Liver (tissue), 9 donors: Measurements from ENCODE around the gene SORBS2. TPM values are rescaled to one million over a fixed set of nuclear protein-coding genes. Genes with fewer than 3 reads are reported as not detected.

ENCODE experiments used
- DNase-seq: peaks from one replicate; pipeline ENCODE4 v3.0.0-alpha.2; 2017; ENCODE audit warnings: low spot score
- H3K27ac ChIP-seq, 2 donors: one replicate each; pipeline ENCODE4 v1.7.0; 2013; ENCODE audit warnings: inconsistent platforms in 2 of 2, low read length in 2 of 2, control low read depth in 1 of 2, low read depth in 1 of 2, mild to moderate bottlenecking in 1 of 2
- H3K27me3 ChIP-seq, 4 donors: one replicate each; pipeline versions ENCODE4 v1.6.1 to v1.7.0; 2013; ENCODE audit warnings: low read length in 3 of 4, inconsistent platforms in 1 of 4, mild to moderate bottlenecking in 1 of 4, moderate library complexity in 1 of 4; ENCODE audit not compliant: control insufficient read depth in 4 of 4, insufficient read depth in 4 of 4
- H3K36me3 ChIP-seq, 4 donors: one replicate each; pipeline versions ENCODE4 v1.6.1 to v1.7.0; 2013; ENCODE audit warnings: low read length in 3 of 4, mild to moderate bottlenecking in 3 of 4, low read depth in 1 of 4, moderate library complexity in 1 of 4; ENCODE audit not compliant: control insufficient read depth in 4 of 4, insufficient read depth in 3 of 4
- H3K4me1 ChIP-seq, 4 donors: one replicate each; pipeline versions ENCODE4 v1.6.1 to v1.7.0; 2013; ENCODE audit warnings: low read length in 3 of 4, mild to moderate bottlenecking in 3 of 4, moderate library complexity in 1 of 4; ENCODE audit not compliant: control insufficient read depth in 4 of 4, insufficient read depth in 4 of 4
- H3K4me3 ChIP-seq, 3 donors: one replicate each; pipeline versions ENCODE4 v1.6.1 to v1.7.0; 2013; ENCODE audit warnings: low read length in 3 of 3, control low read depth in 1 of 3, low read depth in 1 of 3, mild to moderate bottlenecking in 1 of 3
- H3K9ac ChIP-seq, 2 donors: one replicate each; pipeline ENCODE4 v1.7.0; 2013; ENCODE audit warnings: low read length in 2 of 2, mild to moderate bottlenecking in 2 of 2, moderate library complexity in 2 of 2, control low read depth in 1 of 2, low read depth in 1 of 2
- H3K9me3 ChIP-seq, 4 donors: one replicate each; pipeline versions ENCODE4 v1.6.1 to v1.7.0; 2013; ENCODE audit warnings: low read length in 3 of 4; ENCODE audit not compliant: control insufficient read depth in 4 of 4
- ATF3 ChIP-seq: IDR thresholded peaks from 2 replicates; pipeline ENCODE4 v1.6.1; 2016; ENCODE audit warnings: antibody characterized with exemption
- CTCF ChIP-seq: fragments of 150-350 bp; IDR thresholded peaks from 2 replicates; pipeline ENCODE4 v1.5.1; 2017; ENCODE audit warnings: improper control_type of control experiment, low read depth, low read length; ENCODE audit not compliant: missing input control
- EGR1 ChIP-seq, 2 donors: IDR thresholded peaks; 2 replicates each; pipeline ENCODE4 v1.6.1; 2016 to 2018; ENCODE audit warnings: antibody characterized with exemption in 2 of 2, low read depth in 2 of 2
- FOXA1 ChIP-seq: IDR thresholded peaks from 2 replicates; pipeline ENCODE4 v1.6.1; 2016; ENCODE audit warnings: antibody characterized with exemption
- FOXA2 ChIP-seq: IDR thresholded peaks from 2 replicates; pipeline ENCODE4 v1.6.1; 2016; ENCODE audit warnings: antibody characterized with exemption
- GABPA ChIP-seq, 2 donors: IDR thresholded peaks in 1 of 2; conservative IDR thresholded peaks in 1 of 2; 2 replicates each; pipeline ENCODE4 v1.6.1; 2016; ENCODE audit warnings: antibody characterized with exemption in 2 of 2, mild to moderate bottlenecking in 1 of 2, moderate library complexity in 1 of 2
- HNF4A ChIP-seq, 2 donors: conservative IDR thresholded peaks; 2 replicates each; pipeline ENCODE4 v1.6.1; 2016; ENCODE audit warnings: antibody characterized with exemption in 2 of 2, mild to moderate bottlenecking in 2 of 2
- HNF4G ChIP-seq: IDR thresholded peaks from 2 replicates; pipeline ENCODE4 v1.6.1; 2016; ENCODE audit warnings: antibody characterized with exemption
- JUND ChIP-seq, 2 donors: IDR thresholded peaks; 2 replicates each; pipeline ENCODE4 v1.6.1; 2016; ENCODE audit warnings: antibody characterized with exemption in 2 of 2
- MAX ChIP-seq: IDR thresholded peaks from 2 replicates; pipeline ENCODE4 v1.6.1; 2016; ENCODE audit warnings: antibody characterized with exemption
- NR2F2 ChIP-seq: IDR thresholded peaks from 2 replicates; pipeline ENCODE4 v1.6.1; 2016; ENCODE audit warnings: antibody characterized with exemption
- RAD21 ChIP-seq, 2 donors: IDR thresholded peaks; 2 replicates each; pipeline ENCODE4 v1.6.1; 2016; ENCODE audit warnings: antibody characterized with exemption in 2 of 2, mild to moderate bottlenecking in 2 of 2
- REST ChIP-seq: IDR thresholded peaks from 2 replicates; pipeline ENCODE4 v1.6.1; 2016; ENCODE audit warnings: antibody characterized with exemption, mild to moderate bottlenecking
- RXRA ChIP-seq, 2 donors: IDR thresholded peaks; 2 replicates each; pipeline ENCODE4 v1.6.1; 2017 to 2018; ENCODE audit warnings: antibody characterized with exemption in 2 of 2, mild to moderate bottlenecking in 1 of 2
- SP1 ChIP-seq: IDR thresholded peaks from 2 replicates; pipeline ENCODE4 v1.6.1; 2018; ENCODE audit warnings: antibody characterized with exemption, mild to moderate bottlenecking
- YY1 ChIP-seq: IDR thresholded peaks from 2 replicates; pipeline ENCODE4 v1.6.1; 2016; ENCODE audit warnings: antibody characterized with exemption, mild to moderate bottlenecking
- ZBTB33 ChIP-seq: IDR thresholded peaks from 2 replicates; pipeline ENCODE4 v1.6.1; 2016; ENCODE audit warnings: antibody characterized with exemption
- WGBS: extraction: QIAGEN DNeasy Blood & Tissue Kit; methylation state at CpG from one replicate; pipeline ENCODE4 v1.1.7; 2013; 5-methylcytosine and 5-hydroxymethylcytosine counted together
- polyA plus RNA-seq, 2 donors: library from polyadenylated mRNA; stranded (reverse) in 1 of 2; unstranded in 1 of 2; fragments of 200-250 nt in 1 of 2; fragments of >200 nt in 1 of 2; fragmentation: Nextera tagmentation in 1 of 2; extraction: Ambion mirVana in 1 of 2; gene quantifications; one replicate each; pipeline versions ENCODE4 v1.2.1 to v1.2.3, GENCODE V29; 2013 to 2015
- total RNA-seq, 2 donors: library from RNA; depleted of rRNA; stranded (reverse); fragments of >200 nt; gene quantifications; one replicate each; pipeline ENCODE4 v1.2.3, GENCODE V29; 2014
- donor health status: healthy.
- donor health status: healthy.
- donor health status: healthy.
- donor health status: healthy.
- donor health status: healthy.

Gene SORBS2
- total and polyA plus RNA-seq, 4 donors = 23.3 to 136 (median 59.6) TPM

DNA sequence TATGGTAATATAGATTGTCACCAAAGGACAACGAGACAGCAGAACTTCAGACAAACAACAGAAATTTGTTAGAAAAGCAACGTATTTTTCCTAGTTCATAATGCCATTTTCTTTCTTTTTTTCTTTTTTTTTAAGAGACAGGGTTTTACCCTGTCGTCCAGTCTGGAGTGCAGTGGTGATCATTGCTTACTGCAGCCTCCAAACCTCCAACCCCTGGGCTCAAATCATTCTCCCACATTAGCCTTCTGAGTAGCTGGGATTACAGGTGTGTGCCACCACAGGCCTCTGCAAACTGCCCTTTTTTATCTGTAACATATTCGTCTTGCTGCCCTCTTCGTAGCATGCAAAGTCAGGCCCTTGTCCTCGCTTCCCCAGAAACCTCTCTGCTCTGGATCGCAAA is 160.1 kb downstream of the SORBS2 start:
- H3K9ac ChIP-seq = no peak overlapping the region
- TF ChIP-seq GABPA (IDR thresholded peaks at IDR 0.05 in 1 of 2, conservative IDR thresholded peaks at IDR 0.05 in 1 of 2) (no peak), CTCF (no peak), ZBTB33 (no peak), JUND (IDR thresholded peaks at IDR 0.05) (no peak), HNF4A (conservative IDR thresholded peaks at IDR 0.05) (no peak), HNF4G (no peak), NR2F2 (no peak), MAX (no peak), ATF3 (no peak), REST (no peak), YY1 (no peak), EGR1 (IDR thresholded peaks at IDR 0.05; ENCODE audit: low read depth in 2 of 2) (no peak), FOXA2 (no peak), RAD21 (IDR thresholded peaks at IDR 0.05) (no peak), FOXA1 (no peak), SP1 (no peak), RXRA (IDR thresholded peaks at IDR 0.05) (no peak)
- no peak for DNase-seq
- 88% methylated on average over 7 of the region's 7 CpGs for WGBS
- peaks cover 3 to 60% (median 41%) of the 10 kb centered on the region in 4 donors for H3K36me3 ChIP-seq
- H3K27ac ChIP-seq = no peak overlapping the region
- no peaks in the 10 kb centered on the region for H3K9me3 ChIP-seq
- peaks cover 0 to 7% (median 0%) of the 10 kb centered on the region in 4 donors for H3K4me1 ChIP-seq
- H3K27me3 ChIP-seq = no peaks in the 10 kb centered on the region
- H3K4me3 ChIP-seq = no peak overlapping the region
